A549 treated with AZD9567 at 1 μM for 4 hours (cell line): ENCODE data around the gene ZNF442. TPM values are rescaled to one million over a fixed set of nuclear protein-coding genes. Genes with fewer than 3 reads are reported as not detected.

ENCODE experiments used
- total RNA-seq: library from RNA; stranded (reverse); fragments of 200-300 nt; extraction: Qiagen RNA extraction; gene quantifications from 5 replicates; pipeline ENCODE4 v1.2.3, GENCODE V29; 2022; ENCODE audit not compliant: insufficient read depth

Gene ZNF442
- not detected in 5 replicates for total RNA-seq

GRCh38 chr19:12365236-12366162 is at the start of gene ZNF442:
ZNF442 (minus strand) TSS chr19:12365683; CDS start chr19:12363631, 2,052 bp downstream.

GRCh38 chr19:12400633-12401502 is 35.4 kb upstream of the ZNF442 start, which contains the start of gene ZNF799:
ZNF799 (minus strand) TSS chr19:12401271; CDS start chr19:12401070, 201 bp downstream.

GRCh38 chr19:12333162-12334159 is 32.0 kb downstream of the ZNF442 start, which contains the start of gene ZNF563:
ZNF563 (minus strand) TSS chr19:12333633; CDS start chr19:12333482, 151 bp downstream.

Other genes with a start within 250 kb of the ZNF442 start
- 0.03 to 0.21 TPM (median 0.10 TPM) in 4 of 5 replicates, not detected in the other for gene ZNF20, start 225.3 kb downstream of the ZNF442 start, total RNA-seq
- not detected in 5 replicates for gene ZNF625, start 208.9 kb downstream of the ZNF442 start, total RNA-seq
- gene ZNF136, start 202.6 kb downstream of the ZNF442 start, total RNA-seq: 1.4 to 3.9 TPM (median 1.7 TPM) in 5 replicates
- gene ZNF44, start 70.8 kb downstream of the ZNF442 start, total RNA-seq: 0.59 to 0.85 TPM (median 0.76 TPM) in 5 replicates
- gene ZNF563, start 32.0 kb downstream of the ZNF442 start, total RNA-seq: not detected in 5 replicates
- 1.5 to 3.3 TPM (median 1.7 TPM) in 5 replicates for gene ZNF799, start 35.6 kb upstream of the ZNF442 start, total RNA-seq
- gene ZNF443, start 75.3 kb upstream of the ZNF442 start, total RNA-seq: 0.93 to 1.1 TPM (median 1.0 TPM) in 5 replicates
- gene ZNF709, start 119.1 kb upstream of the ZNF442 start, total RNA-seq: not detected in 5 replicates
- gene ZNF564, start 185.8 kb upstream of the ZNF442 start, total RNA-seq: 1.8 to 2.4 TPM (median 2.1 TPM) in 5 replicates
- 0.54 to 3.3 TPM (median 0.66 TPM) in 5 replicates for gene ZNF490, start 245.1 kb upstream of the ZNF442 start, total RNA-seq
- gene ZNF791, start 245.2 kb upstream of the ZNF442 start, total RNA-seq: 4.5 to 11.0 TPM (median 5.7 TPM) in 5 replicates